HG02884 (cell line): ENCODE results near the gene DYNC2H1.
"Not testable (repeated sequence)": the region's sequence is repeated elsewhere in the genome, so short reads cannot be mapped to it uniquely, and the experiment has no call there.

Experiments used
- ATAC-seq: cut with Tn5 transposase; IDR thresholded peaks from one replicate; pipeline ENCODE4 v1.9.1; 2021; ENCODE audit warnings: mild to moderate bottlenecking, moderate library complexity; ENCODE audit not compliant: unreplicated experiment

Gene DYNC2H1

DNA sequence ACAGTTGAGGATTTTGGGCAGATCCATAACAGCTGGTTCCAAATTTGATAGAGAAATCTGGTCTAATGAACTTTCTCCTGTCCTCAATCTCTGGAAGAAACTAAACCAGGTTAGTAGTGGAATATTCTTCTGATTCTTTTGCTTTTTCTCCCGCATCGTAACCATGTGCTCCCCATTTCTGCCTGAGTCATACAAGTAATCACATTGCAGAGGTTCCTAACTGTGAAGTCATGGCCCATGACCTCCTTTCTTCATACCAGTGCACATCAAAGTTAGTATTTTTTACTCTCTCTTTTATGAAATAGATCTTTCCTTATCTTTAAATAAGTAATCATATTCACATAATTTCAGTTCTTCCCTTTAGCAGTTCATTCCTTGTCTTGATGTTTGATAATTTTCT is 249.0 kb downstream of the DYNC2H1 start:
- no peak for ATAC-seq

DNA sequence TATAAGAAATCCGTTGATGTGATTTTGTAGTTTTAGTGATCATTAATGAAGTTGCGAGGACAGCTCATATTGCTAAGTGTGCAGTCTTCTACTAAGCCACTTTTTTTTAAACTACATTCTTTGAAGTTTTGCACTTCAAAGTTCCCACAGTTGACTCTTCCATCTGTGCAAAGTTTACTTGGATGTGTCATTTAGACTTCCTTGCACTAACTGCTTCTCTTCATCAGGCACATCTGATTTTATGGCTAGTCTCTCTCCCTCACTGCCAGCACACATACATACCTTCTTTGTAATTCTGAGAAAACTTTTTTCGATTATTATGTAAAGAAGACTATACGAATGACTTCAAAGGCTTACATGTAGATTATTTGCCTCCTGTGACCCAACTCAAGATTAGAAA is 250.0 kb downstream of the DYNC2H1 start:
- ATAC-seq, result no peak

DNA sequence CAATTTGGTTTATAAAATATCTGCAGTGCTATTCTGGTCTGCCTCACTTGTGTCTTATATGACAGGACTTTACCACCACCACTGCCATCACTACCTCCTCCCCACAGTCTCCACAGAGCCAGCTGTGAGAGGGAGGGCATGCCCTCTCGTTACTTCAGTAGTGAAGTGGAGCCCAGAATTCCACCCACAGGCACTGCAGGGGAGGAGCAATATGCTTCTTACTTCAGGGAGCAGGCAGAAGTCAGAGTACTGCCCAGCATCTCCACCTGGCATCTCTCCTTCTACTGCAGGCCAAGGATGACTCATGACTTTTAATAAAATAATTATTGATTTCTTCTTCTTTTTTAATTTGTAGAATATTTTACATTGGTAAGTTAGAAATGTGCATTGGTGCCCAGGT is 255.5 kb downstream of the DYNC2H1 start:
- ATAC-seq, result no peak

DNA sequence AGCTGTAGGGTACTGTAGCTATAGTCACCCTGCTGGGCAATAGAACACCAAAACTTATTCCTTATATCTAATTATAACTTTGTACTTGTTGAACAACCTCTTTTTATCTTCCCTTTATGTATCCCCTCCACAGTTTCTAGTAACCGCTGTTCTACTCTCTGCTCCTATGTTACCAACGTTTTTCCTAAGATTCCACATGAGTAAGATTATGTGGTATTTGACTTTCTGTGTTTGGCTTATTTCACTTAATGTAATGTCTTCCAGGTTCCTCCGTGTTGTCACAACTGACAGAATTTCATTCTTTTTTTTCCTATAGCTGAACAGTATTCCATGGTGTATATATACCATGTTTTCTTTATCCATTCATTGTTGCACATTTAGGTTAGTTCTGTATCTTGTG is 258.4 kb downstream of the DYNC2H1 start:
- ATAC-seq, result no peak

DNA sequence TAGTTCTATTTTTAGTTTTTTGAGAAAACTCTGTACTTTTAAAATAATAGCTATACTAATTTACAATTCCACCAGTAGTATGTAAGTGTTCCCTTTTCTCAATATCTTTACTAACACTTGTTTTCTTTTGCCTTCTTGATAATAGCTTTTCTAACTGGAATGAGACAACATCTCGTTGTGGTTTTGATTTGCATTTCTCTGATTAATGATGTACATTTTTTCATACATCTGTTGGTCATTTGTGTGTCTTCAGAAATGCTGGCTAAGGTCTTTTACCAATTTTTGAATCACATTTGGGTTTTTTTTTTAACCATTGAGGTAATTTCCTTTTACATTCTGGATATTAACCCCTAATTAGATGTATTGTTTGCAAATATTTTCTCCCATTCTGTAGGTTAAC is 258.9 kb downstream of the DYNC2H1 start:
- no peak for ATAC-seq

DNA sequence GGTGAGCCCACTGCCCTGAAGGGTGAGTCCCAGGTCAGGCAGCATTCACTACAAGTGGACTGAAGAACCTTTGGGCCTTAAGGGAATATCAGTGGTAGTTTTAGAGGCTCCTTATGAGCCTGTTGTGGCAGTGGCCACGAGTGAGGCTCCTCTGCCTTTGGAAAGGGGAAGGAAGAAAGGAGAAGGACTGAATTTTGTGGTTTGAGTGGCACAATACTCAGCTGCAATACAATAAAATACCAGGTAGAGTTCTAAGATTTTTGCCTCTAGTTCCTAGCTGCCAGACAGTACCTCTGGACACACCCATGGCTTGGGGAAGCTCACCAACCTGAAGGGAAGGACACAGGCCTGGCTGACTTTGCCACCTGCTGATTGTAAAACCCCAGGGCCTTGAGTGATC is 260.9 kb downstream of the DYNC2H1 start:
- no peak for ATAC-seq

DNA sequence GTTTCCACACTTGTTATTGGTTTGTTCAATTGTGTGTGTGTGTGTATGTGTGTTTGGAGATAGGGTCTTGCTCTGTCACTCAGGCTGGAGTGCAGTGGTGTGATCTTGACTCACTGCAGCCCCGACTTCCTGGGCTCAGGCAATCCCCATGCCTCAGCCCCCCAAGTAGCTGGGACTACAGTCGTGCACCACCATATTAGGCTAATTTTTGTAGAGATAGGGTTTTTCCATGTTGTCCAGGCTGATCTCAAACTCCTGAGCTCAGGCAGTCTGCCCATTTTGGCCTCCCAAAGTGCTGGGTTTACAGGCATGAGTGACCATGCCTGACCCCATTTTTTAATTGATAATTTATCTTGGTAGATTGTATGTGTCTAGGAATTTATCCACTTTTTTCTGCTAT is 263.7 kb downstream of the DYNC2H1 start:
- no peak for ATAC-seq

DNA sequence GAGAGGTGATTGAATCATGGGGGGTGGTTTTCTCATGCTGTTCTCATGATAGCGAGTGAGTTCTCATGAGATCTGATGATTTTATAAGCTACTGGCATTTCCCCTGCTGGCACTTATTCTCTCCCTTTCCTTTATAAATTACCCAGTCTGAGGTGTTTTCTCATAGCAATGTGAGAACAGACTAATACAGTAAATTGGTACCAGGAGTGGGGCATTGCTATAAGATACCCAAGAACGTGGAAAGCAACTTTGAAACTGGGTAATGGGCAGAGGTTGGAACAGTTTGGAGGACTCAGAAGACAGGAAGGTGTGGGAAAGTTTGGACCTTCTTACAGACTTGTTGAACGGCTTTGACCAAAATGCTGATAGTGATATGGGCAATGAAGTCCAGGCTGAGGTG is 265.0 kb downstream of the DYNC2H1 start:
- not testable (repeated sequence) for ATAC-seq

DNA sequence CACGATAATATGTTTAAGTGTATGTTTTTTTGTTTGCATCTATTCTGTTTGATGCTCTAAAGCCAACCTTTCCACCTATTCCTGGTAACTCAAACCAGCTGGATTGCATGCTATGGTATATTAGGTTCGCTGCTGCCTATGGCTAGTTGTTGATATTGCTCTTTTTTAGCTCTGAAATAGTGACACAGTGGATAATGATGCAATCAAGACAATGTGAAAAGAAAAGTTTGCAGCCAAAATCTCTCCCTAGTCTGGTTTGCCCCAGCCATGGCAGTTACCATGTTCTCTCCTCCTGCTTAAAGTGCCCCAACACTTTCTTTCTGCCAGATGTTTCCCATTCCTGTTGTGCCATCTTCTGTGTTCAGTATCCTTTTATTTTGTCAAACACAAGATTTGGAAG is 269.7 kb downstream of the DYNC2H1 start:
- no peak for ATAC-seq

DNA sequence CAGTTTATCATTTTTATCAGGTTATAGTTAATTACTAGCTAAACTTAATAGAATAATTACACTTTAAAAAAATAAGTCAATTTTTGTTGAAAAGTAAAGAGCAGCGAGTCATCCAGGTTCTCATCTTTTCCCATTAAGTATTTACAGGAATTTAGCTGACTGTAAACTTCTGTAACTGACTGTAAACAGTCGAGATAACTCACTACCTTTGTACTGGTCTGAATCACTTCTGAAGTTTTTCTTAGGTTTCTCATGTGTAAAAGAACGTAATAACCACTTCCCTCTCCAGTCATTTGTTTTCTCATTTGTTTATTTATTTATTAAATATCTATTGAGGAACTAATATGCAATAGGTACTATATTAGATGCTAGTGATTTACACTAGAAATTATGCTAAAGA is 270.8 kb downstream of the DYNC2H1 start:
- no peak for ATAC-seq

DNA sequence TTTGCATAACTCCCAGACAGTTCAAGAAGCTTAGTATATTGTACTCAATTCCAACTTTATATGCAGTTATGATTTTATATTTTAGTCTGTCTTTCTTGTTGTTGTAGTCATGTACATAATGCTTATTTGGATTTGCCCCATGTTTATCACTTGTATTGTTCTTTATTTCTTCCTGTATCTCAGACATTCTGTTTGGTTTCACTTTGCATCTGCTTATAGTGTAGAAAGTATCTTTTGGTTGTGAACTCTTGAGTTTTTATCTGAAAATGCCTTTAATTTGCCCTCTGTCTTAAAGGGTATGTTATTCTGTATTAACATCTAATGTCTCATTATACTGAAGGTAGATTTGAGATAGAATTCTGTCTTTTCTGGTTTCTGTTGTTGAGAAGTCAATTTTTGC is 275.4 kb downstream of the DYNC2H1 start:
- ATAC-seq, result no peak

DNA sequence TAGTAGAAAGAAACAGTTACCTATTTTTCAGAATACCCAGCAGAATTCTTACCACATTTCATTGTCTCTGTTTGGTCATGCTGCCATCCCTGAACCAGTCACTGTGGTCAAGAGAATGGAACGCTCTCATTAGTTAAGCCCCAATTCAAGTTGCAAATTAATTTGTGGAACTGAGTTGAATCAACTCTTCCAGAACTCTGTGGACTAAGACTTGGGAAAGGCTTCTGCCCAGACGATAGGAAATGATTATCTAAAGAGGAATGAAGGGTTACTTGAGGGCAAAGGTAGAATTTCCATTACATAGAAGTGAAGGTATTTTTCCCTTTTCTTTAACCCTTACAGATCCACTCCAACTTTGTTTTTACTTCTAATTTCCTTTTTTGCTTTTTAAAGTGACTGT is 286.4 kb downstream of the DYNC2H1 start:
- no peak for ATAC-seq

DNA sequence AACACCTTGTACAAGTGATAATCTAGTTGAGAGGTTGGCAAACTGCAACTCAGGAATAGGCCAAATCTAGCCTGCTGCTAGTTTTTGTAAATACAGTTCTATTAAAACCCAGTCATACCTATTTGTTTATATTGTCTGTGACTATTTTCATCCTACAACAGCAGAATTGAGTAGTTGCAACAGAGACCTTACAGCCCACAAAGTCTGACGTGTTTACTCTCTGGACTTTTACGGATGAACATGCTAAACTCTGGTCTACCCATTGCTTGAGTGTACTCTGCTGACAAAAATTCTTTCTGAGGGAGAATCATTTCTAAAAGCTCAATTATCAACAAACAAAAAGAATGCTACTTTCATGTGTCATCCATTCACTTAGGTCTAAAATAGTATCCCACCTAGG is 287.0 kb downstream of the DYNC2H1 start:
- no peak for ATAC-seq

DNA sequence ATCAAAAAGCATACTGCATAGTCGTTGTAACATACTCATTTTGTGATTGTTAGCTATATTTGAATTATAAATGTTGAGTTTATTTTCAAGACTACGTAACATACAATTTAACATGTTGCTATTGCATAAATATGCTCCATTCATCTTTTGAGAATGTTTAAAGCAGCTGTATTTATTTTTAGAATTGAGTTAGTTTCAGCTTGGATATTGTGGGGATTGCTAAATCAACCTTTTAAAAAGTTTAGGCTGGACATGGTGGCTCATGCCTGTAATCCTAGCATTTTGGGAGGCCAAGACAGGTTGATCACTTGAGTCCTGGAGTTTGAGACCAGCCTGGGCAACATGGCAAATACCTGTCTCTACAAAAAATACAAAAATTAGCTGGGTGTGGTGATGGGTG is 288.1 kb downstream of the DYNC2H1 start:
- ATAC-seq, result no peak

DNA sequence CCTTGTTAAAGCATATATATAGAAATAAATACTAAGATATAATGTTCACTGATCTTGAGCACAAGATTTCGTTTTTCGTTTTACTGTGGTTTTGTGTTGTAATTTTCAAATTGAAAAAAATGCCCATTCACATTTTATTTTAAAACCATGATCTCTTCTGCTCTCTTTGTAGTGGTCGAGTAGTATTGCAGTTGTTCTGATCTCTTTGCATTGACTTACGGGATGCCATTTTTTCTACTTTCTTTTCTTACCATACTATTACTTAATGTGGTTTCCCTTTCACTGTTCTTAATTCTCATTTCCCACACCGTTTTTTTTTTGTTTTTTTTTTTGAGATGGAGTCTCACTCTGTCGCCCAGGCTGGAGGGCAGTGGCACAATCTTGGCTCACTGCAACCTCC is 289.6 kb downstream of the DYNC2H1 start:
- no peak for ATAC-seq

DNA sequence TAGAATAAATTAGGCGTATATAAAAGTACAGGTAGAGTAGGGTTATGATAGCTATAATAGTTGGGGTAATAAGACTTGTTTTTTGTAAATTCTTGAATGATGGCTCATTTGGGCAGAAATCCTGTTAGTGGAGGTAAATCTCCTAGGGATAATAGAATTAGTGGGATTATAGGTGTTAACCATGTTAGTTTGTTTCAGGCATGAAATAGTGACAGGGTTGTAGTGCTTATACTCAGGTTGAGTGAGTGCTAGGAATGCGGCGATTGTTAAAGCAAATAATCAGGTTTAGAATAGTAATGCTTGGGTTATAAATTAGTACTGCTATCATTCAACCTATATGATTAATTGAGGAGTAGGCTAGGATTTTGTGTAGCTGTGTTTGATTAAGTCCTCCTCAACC is 297.1 kb downstream of the DYNC2H1 start:
- no peak for ATAC-seq

DNA sequence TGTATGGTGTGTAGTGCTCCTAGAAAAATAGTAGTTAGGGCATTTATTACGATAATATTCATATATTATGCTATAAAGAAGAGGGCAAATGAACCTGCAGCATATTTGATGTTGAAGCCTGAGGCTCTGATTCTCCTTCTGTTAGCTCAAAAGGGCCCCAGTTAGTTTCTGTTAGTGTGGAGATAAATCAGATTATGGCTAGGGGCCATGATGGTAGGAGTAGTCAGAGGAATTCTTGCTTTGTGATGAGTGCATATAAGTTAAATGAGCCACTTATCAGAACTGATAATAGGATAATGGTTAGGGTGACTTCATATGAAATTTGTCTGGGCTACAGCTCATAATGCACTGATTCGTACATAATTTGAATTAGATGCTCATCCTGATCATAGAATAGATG is 298.4 kb downstream of the DYNC2H1 start:
- no peak for ATAC-seq

DNA sequence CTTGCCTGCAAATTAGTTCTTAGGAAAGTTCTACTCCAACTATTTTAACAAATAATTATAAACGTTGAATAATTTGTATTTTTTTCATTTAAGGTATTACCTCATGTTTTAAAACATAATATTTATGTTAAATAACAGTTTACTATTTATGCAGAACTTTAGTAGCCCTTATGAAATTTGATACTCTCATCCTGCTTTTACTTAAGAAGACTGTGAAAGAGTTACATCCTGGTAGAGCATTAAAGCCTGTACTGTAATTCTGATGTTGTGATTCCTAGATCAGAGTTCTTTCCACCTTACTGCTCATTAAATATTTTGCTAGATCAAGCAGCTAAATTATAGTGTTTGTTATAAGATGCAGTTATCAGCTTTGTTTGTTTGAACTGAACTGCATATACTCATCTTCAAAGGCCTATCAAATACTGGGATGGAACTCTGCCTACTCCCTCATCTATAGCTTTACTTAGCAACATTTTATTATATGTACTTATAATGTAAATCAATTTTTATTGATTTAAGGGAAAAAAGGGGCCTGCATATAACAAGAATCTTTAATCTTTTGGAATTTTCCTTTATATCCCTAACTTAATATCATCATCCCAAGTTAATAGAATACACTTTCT is 304.2 kb downstream of the DYNC2H1 start:
- no peak for ATAC-seq

DNA sequence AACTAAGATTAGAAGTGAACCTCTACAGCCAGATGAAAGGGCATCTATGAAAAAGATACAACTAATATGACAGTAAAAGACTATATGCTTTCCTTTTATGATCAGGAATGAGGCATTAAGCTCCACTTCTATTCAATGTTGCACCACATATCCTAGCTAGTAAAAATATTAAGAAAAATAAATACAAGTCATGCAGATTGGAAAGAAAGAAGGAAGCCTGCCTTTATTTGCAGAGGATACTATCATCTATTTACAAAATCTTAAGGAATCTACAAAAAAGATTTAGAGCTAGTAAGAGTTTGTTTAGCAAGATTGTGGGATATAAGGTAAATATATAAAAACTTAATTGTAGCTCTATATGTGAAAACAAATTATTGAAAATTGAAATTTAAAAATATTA is 308.8 kb downstream of the DYNC2H1 start:
- ATAC-seq, result no peak

DNA sequence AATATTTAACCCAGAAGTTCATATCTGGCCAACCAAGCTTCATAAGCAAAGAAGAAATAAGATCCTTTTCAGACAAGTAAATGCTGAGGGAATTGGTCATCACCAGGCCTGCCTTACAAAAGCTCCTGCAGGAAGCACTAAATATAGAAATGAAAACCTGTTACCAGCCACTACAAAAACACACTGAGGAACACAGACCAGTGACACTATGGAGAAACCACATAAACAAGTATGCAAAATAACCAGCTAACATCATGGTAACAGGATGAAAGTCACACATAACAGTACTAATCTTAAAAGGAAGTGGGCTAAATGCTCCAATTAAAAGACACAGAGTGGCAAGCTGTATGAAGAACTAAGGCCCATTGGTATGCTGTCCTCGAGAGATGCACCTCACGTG is 311.4 kb downstream of the DYNC2H1 start:
- ATAC-seq, result no peak

DNA sequence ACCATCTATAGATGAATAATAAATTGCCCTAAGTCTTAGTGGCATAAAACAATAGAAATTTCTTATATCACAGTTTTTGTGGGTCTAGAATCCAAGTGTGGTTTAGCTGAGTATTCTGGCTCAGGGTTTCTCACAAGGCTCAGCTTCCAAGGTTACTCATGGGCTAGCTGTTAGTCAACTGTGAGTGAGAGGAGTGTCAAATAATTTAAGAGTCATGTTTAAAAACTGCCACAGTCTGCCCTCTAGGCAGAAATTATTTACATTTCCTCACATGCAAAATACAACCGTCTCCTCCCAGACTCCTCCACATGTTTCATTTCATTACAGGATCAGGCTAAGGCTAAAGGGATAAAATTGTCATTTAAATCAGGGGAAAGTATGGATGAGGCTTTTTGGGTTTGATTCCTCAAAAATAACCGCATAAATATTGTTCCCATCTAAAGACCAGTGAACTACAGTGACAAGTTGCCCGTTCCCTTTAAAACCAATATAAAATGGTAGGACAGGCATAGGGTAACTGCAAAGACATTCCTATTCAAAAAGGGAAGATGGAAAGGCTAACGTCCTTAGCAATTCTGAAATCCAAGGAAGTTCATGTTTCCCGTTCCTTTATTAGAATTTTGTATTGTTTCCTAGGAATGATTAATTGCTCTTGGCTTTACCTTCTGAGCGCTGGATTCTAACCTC is 324.3 kb downstream of the DYNC2H1 start:
- ATAC-seq, result no peak

DNA sequence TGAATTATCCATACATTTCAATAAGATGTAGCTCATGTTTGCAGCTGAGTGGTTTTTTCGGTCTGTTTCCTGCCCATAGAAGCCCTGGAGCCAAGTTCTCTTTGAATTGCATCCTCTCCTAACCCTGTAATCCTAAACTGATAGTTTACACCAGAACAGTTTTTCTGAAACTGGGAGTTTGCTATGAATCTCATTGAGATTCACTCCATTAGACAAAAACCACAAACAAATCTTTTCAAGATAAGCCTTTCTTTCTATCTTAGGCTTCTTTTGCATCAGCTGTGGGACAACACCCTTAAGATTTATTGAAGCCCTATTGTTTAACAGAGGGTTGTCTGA is 324.8 kb downstream of the DYNC2H1 start:
- ATAC-seq, result no peak

DNA sequence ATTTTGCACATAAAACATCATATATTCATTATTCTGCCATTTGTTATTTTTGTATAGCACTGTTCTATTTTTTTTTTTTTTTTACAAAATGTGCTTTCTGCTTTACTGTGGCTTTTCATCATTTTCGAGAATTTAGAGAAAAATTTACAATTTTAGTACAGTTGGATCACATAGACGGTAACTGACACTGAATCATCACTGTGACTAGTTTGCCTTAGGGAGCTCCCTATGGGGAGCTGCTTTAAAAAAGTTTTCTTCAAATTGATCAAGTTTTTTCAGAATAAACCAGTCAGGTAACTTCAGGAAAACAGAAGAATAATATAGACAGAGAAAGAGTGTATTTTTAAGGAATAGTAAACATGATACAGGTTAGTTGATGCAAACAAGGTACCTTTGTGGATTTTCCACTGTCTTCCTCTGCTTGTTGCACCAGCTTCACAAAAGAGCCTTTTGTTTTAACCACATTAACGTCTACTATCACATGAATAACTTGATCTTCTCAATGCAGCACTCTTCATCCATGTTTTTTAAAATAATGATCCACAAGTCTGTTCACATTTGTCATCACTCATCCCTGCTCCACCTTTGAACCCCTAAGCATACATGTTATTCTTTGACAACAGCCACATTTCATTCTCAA is 327.0 kb downstream of the DYNC2H1 start:
- no peak for ATAC-seq
